Stimulated activated effector memory CD8-positive, alpha-beta T cell treated with anti-CD3 and anti-CD28 coated beads, Interleukin-12 subunit alpha, Interleukin-12 subunit beta, amount 100 ng/mL, for 72 hours (primary cell): ENCODE data around the gene SPDEF.

Experiments
- ATAC-seq: fragments of 150-1000 bp; cut with Tn5 transposase; 2 replicates; pipeline ENCODE4 v1.10.0; 2021
- DNase-seq, 2 donors: peaks; one replicate each; pipeline ENCODE4 v3.0.0; 2021 to 2022; ENCODE audit warnings: low spot score in 2 of 2
- H3K27ac Mint-ChIP-seq: one replicate; pipeline ENCODE4 v1.8.0; 2022; ENCODE audit warnings: mild to moderate bottlenecking, mixed read lengths
- H3K36me3 Mint-ChIP-seq: one replicate; pipeline ENCODE4 v1.8.0; 2022; ENCODE audit warnings: mild to moderate bottlenecking, mixed read lengths
- H3K4me1 Mint-ChIP-seq: one replicate; pipeline ENCODE4 v1.8.0; 2022; ENCODE audit warnings: mixed read lengths
- H3K4me3 Mint-ChIP-seq: one replicate; pipeline ENCODE4 v1.8.0; 2022; ENCODE audit warnings: mild to moderate bottlenecking, mixed read lengths
- H3K9me3 Mint-ChIP-seq: one replicate; pipeline ENCODE4 v1.8.0; 2022; ENCODE audit warnings: mixed read lengths

SPDEF gene

GRCh38 chr6:34523441-34524206 is 32.5 kb downstream of the SPDEF start:
- no peaks in the 10 kb centered on the region for H3K36me3 Mint-ChIP-seq
- peak overlapping the region; percentile 66 for H3K27ac Mint-ChIP-seq
- peaks cover 30% of the 10 kb centered on the region for H3K4me1 Mint-ChIP-seq
- ATAC-seq (no peak), DNase-seq (no peak)
- no peak overlapping the region for H3K4me3 Mint-ChIP-seq
- no peaks in the 10 kb centered on the region for H3K9me3 Mint-ChIP-seq

GRCh38 chr6:34522761-34523160 is 33.4 kb downstream of the SPDEF start:
- no peak for ATAC-seq
- H3K4me3 Mint-ChIP-seq: no peak overlapping the region
- H3K9me3 Mint-ChIP-seq: no peaks in the 10 kb centered on the region
- no peaks in the 10 kb centered on the region for H3K36me3 Mint-ChIP-seq
- H3K4me1 Mint-ChIP-seq: peaks cover 23% of the 10 kb centered on the region
- no peak for DNase-seq
- H3K27ac Mint-ChIP-seq: no peak overlapping the region

GRCh38 chr6:34521463-34522285 is 34.5 kb downstream of the SPDEF start:
- Mint-ChIP-seq H3K4me1 (peaks cover 17% of the 10 kb centered on the region), H3K9me3 (no peaks in the 10 kb centered on the region), H3K27ac (no peak overlapping the region), H3K4me3 (no peak overlapping the region), H3K36me3 (no peaks in the 10 kb centered on the region)
- no peak for DNase-seq
- ATAC-seq: no peak

GRCh38 chr6:34520645-34521462 is 35.3 kb downstream of the SPDEF start:
- DNase-seq: no peak
- H3K36me3 Mint-ChIP-seq: no peaks in the 10 kb centered on the region

GRCh38 chr6:34519971-34520644 is 36.0 kb downstream of the SPDEF start:
- H3K9me3 Mint-ChIP-seq: no peaks in the 10 kb centered on the region
- peaks cover 17% of the 10 kb centered on the region for H3K4me1 Mint-ChIP-seq
- DNase-seq (no peak), ATAC-seq (no peak)
- H3K36me3 Mint-ChIP-seq: no peaks in the 10 kb centered on the region
- peak overlapping the region; percentile 29 for H3K27ac Mint-ChIP-seq
- no peak overlapping the region for H3K4me3 Mint-ChIP-seq

More at GRCh38 chr6:34520645-34521462, 35.3 kb downstream of the SPDEF start:
- ATAC-seq: no peak
- Mint-ChIP-seq H3K4me3 (no peak overlapping the region), H3K4me1 (peaks cover 17% of the 10 kb centered on the region), H3K9me3 (no peaks in the 10 kb centered on the region), H3K27ac (no peak overlapping the region)

GRCh38 chr6:34518669-34519365 is 37.3 kb downstream of the SPDEF start:
- Mint-ChIP-seq H3K36me3 (no peaks in the 10 kb centered on the region), H3K4me1 (peaks cover 11% of the 10 kb centered on the region), H3K4me3 (no peak overlapping the region), H3K9me3 (no peaks in the 10 kb centered on the region), H3K27ac (no peak overlapping the region)
- DNase-seq: no peak
- no peak for ATAC-seq

- Mint-ChIP-seq H3K4me3 (no peak overlapping the region), H3K36me3 (no peaks in the 10 kb centered on the region), H3K4me1 (peaks cover 2% of the 10 kb centered on the region), H3K9me3 (no peaks in the 10 kb centered on the region), H3K27ac (no peak overlapping the region)
- no peak for ATAC-seq
- DNase-seq: no peak
These were observed 38.2 kb downstream of the SPDEF start for GRCh38 chr6:34517966-34518365.

- Mint-ChIP-seq H3K36me3 (no peaks in the 10 kb centered on the region), H3K4me1 (no peaks in the 10 kb centered on the region), H3K9me3 (no peaks in the 10 kb centered on the region), H3K27ac (no peak overlapping the region), H3K4me3 (no peak overlapping the region)
- ATAC-seq (no peak), DNase-seq (no peak)
These were observed 38.7 kb downstream of the SPDEF start for GRCh38 chr6:34517461-34517881.

GRCh38 chr6:34516391-34517324 is 39.5 kb downstream of the SPDEF start:
- no peaks in the 10 kb centered on the region for H3K9me3 Mint-ChIP-seq
- no peak overlapping the region for H3K27ac Mint-ChIP-seq
- H3K4me3 Mint-ChIP-seq: no peak overlapping the region
- DNase-seq (no peak), ATAC-seq (no peak)
- no peaks in the 10 kb centered on the region for H3K4me1 Mint-ChIP-seq
- H3K36me3 Mint-ChIP-seq: no peaks in the 10 kb centered on the region

- Mint-ChIP-seq H3K4me1 (peaks cover under 1% of the 10 kb centered on the region), H3K9me3 (no peaks in the 10 kb centered on the region), H3K36me3 (no peaks in the 10 kb centered on the region), H3K4me3 (no peak overlapping the region), H3K27ac (no peak overlapping the region)
- no peak for ATAC-seq
- DNase-seq: no peak
These were observed 40.4 kb downstream of the SPDEF start for GRCh38 chr6:34515473-34516387.

- Mint-ChIP-seq H3K27ac (no peak overlapping the region), H3K4me3 (no peak overlapping the region), H3K4me1 (peaks cover 4% of the 10 kb centered on the region), H3K9me3 (peaks cover 5% of the 10 kb centered on the region), H3K36me3 (no peaks in the 10 kb centered on the region)
- no peak for DNase-seq
- ATAC-seq: no peak
These were observed 41.3 kb downstream of the SPDEF start for GRCh38 chr6:34514593-34515472.

- Mint-ChIP-seq H3K4me3 (no peak overlapping the region), H3K27ac (no peak overlapping the region), H3K36me3 (no peaks in the 10 kb centered on the region), H3K9me3 (peaks cover 5% of the 10 kb centered on the region), H3K4me1 (peaks cover 4% of the 10 kb centered on the region)
- DNase-seq: no peak
- no peak for ATAC-seq
These were observed 42.0 kb downstream of the SPDEF start for GRCh38 chr6:34514112-34514511.
